Measurements from ENCODE around the gene RAB32.

Gene RAB32

GRCh38 chr6:146583966-146584365 is 40.3 kb downstream of the RAB32 start:
- no peak for DNase-seq

- no peak for DNase-seq
Observed at GRCh38 chr6:146587459-146587858, 43.8 kb downstream of the RAB32 start.

GRCh38 chr6:146590492-146590891 is 46.9 kb downstream of the RAB32 start:
- no peak for DNase-seq

DNA sequence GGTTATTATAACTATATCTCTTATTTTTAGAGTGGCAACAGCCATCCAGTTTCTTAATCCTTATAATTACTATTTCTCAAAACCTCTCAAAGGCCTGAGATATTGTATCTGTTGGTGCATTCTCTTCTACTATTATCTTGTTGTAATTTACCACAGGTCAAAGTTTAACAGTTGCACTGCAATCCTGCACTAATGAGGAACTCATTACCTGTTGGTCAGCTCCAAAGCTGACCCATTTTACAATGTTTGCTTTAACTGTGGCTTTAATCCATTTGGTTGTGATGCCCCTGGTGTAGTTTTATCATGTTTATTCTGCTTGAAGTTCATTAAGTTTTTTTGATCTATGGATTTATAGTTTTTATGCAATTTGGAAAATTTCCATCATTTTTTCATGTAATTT is 48.8 kb downstream of the RAB32 start:
- no peak for DNase-seq

DNA sequence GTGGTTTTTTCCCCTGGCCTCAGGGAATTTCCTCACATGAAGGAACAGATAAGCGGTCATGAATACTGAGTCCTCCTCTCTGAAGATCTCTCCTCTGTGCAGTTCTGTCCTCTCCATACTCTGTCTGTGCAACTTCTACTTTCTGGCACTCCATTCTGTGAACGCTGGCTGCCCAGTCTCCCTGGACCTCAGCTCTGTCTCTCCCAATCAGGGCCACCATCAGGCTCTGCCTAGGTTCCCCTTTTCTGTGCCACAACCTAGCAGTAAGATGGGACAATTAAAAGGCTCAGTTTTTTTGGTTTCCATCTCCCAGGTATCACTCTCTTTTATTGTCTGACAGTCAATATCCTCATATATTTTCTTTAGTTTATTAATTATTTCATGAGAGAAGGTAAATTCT is 50.4 kb downstream of the RAB32 start:
- no peak for DNase-seq

DNA sequence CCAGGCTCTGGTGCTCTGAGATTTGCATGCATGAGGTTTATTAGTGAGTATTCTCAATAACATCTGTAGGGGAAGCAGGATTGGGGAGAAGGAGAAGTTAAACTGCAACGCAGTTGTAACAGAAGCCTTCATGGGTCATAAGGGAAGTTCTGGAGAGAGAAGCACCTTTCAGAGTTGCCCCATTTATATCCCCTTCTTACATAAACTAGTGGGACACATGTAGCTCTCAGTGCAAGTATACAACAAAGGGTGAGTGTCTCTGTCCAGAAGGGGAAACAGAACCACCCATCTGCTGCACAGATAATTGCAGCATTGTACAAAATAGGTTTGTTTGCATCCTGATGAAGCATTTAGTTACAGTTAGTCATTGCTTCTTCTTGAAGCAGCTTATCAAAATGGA is 50.9 kb downstream of the RAB32 start:
- no peak for DNase-seq

GRCh38 chr6:146595972-146596731 is 52.5 kb downstream of the RAB32 start:
- DNase-seq: no peak

DNA sequence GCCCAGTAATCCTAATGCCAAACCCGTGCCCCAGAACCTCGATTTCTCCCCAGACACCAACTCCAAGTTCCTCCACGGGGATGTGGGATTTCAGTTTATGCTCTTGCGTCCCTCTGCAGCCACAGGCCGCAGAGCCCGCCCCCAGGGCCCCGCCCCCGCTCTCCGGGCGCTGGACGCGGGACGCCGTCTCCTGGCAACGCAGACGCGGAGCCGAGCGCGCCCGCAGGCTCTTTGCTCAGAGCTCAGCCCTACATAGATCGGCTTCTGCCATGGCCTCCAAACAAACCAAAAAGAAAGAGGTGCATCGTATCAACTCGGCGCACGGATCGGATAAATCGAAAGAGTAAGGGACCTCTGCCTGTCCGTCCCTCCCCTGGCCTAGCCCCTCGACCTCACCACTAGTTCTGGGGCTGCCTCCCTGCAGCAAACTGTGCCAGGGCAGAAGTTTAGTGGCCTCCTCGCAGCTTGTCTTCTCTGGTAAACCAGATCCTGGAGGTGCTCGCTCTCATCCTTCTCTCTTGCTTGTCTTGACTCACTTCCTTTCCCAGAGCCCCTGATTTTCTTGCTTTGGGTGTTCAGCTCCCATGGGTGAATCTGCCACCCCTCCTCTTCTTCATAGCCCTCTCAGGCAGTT is 55.3 kb downstream of the RAB32 start, which contains the start of gene ADGB:
ADGB (plus strand) TSS at position 201 of the 634 bp plus-strand sequence; CDS start at position 270, 69 bp downstream.
- no peak for DNase-seq

DNA sequence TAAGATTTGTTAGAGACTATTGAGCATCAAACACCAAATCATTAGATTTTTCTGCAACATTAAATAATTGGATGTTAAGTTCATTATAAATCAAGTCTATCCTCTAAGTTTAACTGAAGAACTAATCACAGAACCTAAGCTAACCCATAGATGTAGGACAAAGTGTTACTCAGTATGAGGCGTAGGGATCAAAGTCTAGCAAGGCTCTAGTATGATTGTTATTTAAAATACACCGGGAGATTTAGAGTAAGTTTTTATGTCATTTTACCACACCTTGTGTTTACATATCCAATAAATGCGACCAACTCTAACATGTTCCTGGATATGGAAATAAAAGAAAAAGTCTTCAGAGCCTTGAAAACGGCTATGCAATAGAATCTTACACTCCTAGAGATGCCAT is 57.7 kb downstream of the RAB32 start:
- no peak for DNase-seq

DNA sequence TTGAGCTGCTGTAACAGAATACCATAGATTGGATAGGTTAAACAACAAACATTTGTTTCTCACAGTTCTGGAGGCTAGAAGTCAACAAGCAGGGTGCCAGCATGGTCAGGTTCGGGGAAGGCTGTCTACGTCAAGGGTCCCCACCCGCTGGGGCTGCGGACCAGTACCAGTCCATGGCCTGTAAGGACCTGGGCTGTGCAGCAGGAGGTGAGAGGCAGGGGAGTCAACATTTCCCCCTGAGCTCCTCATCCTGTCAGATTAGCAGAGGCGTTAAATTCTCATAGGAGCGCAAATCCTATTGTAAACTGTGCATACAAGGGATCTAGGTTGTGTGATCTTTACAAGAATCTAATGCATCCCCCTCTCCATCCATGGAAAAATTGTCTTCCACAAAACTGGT is 58.9 kb downstream of the RAB32 start:
- DNase-seq: no peak

All from stimulated activated CD4-positive, alpha-beta T cell treated with anti-CD3 and anti-CD28 coated beads, Interleukin-4, amount 100 ng/mL, for 1 hour (primary cell).